Astrocyte of the spinal cord (primary cell): ENCODE data around the gene NRXN3.
A peak's percentile ranks its signal among the peaks of the same experiment; 100 is the strongest.

Experiments used
- DNase-seq: peaks from one replicate; pipeline ENCODE4 v3.0.0; 2011; ENCODE audit warnings: low read depth, low spot score
- H3K4me3 ChIP-seq: 2 replicates; pipeline ENCODE4 v1.5.1; 2011; ENCODE audit warnings: low read depth, mild to moderate bottlenecking, low read length, moderate library complexity
- CTCF ChIP-seq: IDR thresholded peaks from 2 replicates; pipeline ENCODE4 v1.5.1; 2012; ENCODE audit warnings: low read depth, mild to moderate bottlenecking, low read length, inconsistent platforms
- in situ Hi-C: cut with HindIII; loops from 2 replicates; pipeline ENCODE4 v1.10.0; 2017; ENCODE audit warnings: low sequenced_read_pairs

Gene NRXN3

GRCh38 chr14:79043194-79043889 lies 873.2 kb downstream of the NRXN3 start:
- H3K4me3 ChIP-seq, result no peak overlapping the region
- in situ Hi-C loops, result no loop called here
- no peak for TF ChIP-seq CTCF
- DNase-seq, result no peak

- no peak overlapping the region for H3K4me3 ChIP-seq
- TF ChIP-seq CTCF, result no peak
- peak; percentile 95 for DNase-seq
- in situ Hi-C loops, result no loop called here
Measured at GRCh38 chr14:79044894-79045624, 874.9 kb downstream of the NRXN3 start.

- TF ChIP-seq CTCF, result no peak
- in situ Hi-C loops, result no loop called here
- H3K4me3 ChIP-seq, result no peak overlapping the region
- no peak for DNase-seq
Measured at GRCh38 chr14:79050787-79051727, 880.9 kb downstream of the NRXN3 start.

- DNase-seq, result no peak
- TF ChIP-seq CTCF, result no peak
- H3K4me3 ChIP-seq, result no peak overlapping the region
- in situ Hi-C loops, result no loop called here
Measured at GRCh38 chr14:79051742-79052141, 881.6 kb downstream of the NRXN3 start.

GRCh38 chr14:79056879-79057278 lies 886.7 kb downstream of the NRXN3 start:
- in situ Hi-C loops, result no loop called here
- peak; percentile 83 for DNase-seq
- H3K4me3 ChIP-seq, result no peak overlapping the region
- TF ChIP-seq CTCF, result no peak

GRCh38 chr14:79057333-79057732 lies 887.2 kb downstream of the NRXN3 start:
- DNase-seq, result peak; percentile 62

More at GRCh38 chr14:79057333-79057732, 887.2 kb downstream of the NRXN3 start:
- in situ Hi-C loops, result no loop called here
- no peak for TF ChIP-seq CTCF
- H3K4me3 ChIP-seq, result no peak overlapping the region
